ENCODE results near the gene ERMAP.

Gene ERMAP

DNA sequence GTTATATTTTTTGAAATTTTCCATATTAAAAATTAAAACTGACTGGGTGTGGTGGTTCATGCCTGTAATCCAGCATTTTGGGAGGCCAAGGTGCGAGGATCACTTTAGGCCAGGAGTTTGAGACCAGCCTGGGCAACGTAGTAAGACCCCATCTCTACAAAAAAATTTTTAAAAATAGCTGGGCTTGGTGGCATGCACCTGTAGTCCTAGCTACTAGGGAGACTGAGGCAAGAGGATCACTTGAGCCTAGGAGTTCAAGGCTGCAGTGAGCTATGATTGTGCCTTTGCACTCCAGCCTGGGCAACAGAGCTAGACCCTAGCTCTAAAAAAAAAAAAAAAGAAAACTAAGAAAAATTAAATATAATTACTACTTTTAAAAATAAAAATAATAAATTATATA, 4.8 kb downstream of the ERMAP start:
- TF ChIP-seq, protein P1, sequence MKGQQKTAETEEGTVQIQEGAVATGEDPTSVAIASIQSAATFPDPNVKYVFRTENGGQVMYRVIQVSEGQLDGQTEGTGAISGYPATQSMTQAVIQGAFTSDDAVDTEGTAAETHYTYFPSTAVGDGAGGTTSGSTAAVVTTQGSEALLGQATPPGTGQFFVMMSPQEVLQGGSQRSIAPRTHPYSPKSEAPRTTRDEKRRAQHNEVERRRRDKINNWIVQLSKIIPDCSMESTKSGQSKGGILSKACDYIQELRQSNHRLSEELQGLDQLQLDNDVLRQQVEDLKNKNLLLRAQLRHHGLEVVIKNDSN (IDR thresholded peaks at IDR 0.05) = no peak
- TF ChIP-seq EGR1 (IDR thresholded peaks at IDR 0.05) = no peak
- no peak for TF ChIP-seq CREB1 (IDR thresholded peaks at IDR 0.05; ENCODE audit: low read depth)
- TF ChIP-seq TEAD4 (IDR thresholded peaks at IDR 0.05) = no peak
- no peak for TF ChIP-seq NFIC (IDR thresholded peaks at IDR 0.05)
- no peak for TF ChIP-seq CEBPB (IDR thresholded peaks at IDR 0.05)
- TF ChIP-seq, protein P2, sequence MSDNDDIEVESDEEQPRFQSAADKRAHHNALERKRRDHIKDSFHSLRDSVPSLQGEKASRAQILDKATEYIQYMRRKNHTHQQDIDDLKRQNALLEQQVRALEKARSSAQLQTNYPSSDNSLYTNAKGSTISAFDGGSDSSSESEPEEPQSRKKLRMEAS (IDR thresholded peaks at IDR 0.05) = no peak
- TF ChIP-seq FOXM1 (IDR thresholded peaks at IDR 0.05; ENCODE audit: borderline replicate concordance, low read depth) = no peak
- no peak for TF ChIP-seq TAF1 (IDR thresholded peaks at IDR 0.05; ENCODE audit: low read depth)
- no peak for TF ChIP-seq ZBTB7A (IDR thresholded peaks at IDR 0.05; ENCODE audit: low read depth)
- no peak for TF ChIP-seq RAD21 (IDR thresholded peaks at IDR 0.05; ENCODE audit: low read depth)
- TF ChIP-seq, protein P3, sequence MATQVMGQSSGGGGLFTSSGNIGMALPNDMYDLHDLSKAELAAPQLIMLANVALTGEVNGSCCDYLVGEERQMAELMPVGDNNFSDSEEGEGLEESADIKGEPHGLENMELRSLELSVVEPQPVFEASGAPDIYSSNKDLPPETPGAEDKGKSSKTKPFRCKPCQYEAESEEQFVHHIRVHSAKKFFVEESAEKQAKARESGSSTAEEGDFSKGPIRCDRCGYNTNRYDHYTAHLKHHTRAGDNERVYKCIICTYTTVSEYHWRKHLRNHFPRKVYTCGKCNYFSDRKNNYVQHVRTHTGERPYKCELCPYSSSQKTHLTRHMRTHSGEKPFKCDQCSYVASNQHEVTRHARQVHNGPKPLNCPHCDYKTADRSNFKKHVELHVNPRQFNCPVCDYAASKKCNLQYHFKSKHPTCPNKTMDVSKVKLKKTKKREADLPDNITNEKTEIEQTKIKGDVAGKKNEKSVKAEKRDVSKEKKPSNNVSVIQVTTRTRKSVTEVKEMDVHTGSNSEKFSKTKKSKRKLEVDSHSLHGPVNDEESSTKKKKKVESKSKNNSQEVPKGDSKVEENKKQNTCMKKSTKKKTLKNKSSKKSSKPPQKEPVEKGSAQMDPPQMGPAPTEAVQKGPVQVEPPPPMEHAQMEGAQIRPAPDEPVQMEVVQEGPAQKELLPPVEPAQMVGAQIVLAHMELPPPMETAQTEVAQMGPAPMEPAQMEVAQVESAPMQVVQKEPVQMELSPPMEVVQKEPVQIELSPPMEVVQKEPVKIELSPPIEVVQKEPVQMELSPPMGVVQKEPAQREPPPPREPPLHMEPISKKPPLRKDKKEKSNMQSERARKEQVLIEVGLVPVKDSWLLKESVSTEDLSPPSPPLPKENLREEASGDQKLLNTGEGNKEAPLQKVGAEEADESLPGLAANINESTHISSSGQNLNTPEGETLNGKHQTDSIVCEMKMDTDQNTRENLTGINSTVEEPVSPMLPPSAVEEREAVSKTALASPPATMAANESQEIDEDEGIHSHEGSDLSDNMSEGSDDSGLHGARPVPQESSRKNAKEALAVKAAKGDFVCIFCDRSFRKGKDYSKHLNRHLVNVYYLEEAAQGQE (IDR thresholded peaks at IDR 0.05; ENCODE audit: low read depth) = no peak
- no peak for TF ChIP-seq YY1 (IDR thresholded peaks at IDR 0.05; ENCODE audit: low read depth)
- TF ChIP-seq EP300 (IDR thresholded peaks at IDR 0.05; ENCODE audit: borderline replicate concordance) = no peak

DNA sequence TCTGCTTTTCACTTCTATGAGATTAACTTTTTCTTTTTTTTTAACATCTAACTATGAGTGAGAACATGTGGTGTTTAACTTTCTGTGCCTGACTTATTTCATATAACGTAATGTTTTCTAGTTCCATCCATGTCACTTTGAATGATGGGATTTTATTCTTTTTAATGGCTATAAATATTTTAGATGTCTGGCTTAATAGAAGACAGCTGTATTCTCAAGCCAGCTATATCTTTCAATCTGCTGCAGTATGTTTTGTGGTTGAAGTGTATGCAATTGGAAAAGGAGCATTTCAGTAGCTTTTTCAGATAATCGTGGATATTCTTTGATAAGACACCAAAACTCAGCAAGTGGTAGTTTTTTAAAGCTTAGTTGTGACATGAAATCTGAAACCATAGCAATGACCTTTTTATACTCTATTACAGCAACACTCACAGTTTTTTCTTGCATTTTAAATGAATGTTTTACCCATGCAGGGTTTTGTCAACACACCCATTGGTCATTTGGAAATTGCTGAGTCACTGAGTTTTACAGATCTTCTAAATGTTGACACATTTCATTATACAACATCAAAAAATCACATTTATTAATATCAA, 6.0 kb downstream of the ERMAP start:
- TF ChIP-seq, protein P1 (IDR thresholded peaks at IDR 0.05) = no peak
- TF ChIP-seq TCF12 (IDR thresholded peaks at IDR 0.05; ENCODE audit: low read depth) (no peak), ZBTB7A (IDR thresholded peaks at IDR 0.05; ENCODE audit: low read depth) (no peak), FOXM1 (IDR thresholded peaks at IDR 0.05; ENCODE audit: borderline replicate concordance, low read depth) (no peak), CREB1 (IDR thresholded peaks at IDR 0.05; ENCODE audit: low read depth) (no peak), TAF1 (IDR thresholded peaks at IDR 0.05; ENCODE audit: low read depth) (no peak), TEAD4 (IDR thresholded peaks at IDR 0.05) (no peak), EGR1 (IDR thresholded peaks at IDR 0.05) (no peak), YY1 (IDR thresholded peaks at IDR 0.05; ENCODE audit: low read depth) (no peak), RAD21 (IDR thresholded peaks at IDR 0.05; ENCODE audit: low read depth) (no peak)
- TF ChIP-seq, protein P2 (IDR thresholded peaks at IDR 0.05) = no peak

DNA sequence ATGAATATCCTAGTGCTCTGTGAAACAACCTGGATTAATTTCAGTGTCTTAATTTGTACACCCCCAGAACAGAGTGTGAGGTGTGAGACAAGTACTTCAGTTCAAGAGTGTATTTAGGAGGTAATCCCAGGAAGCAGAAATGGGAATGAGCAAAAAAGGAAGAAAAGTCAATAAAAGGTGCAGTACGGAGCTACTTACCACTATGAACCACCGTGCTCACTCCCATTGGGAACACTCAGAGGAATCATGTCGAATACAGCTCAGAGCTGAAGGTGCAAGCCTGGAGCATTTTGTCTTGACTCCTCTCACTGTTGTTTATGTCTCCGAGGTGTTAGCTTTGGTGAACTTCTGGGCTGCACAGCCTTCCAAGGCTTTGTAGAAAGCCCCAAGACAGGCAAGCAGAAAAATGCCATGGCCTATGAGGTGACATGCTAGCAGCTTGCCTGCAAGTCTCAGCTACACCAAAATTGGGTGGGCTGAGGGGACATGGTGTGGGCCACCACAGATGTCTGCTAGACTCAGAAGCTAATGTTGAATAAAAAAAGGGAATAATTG, 7.6 kb downstream of the ERMAP start:
- TF ChIP-seq, protein P2 (IDR thresholded peaks at IDR 0.05) = no peak

DNA sequence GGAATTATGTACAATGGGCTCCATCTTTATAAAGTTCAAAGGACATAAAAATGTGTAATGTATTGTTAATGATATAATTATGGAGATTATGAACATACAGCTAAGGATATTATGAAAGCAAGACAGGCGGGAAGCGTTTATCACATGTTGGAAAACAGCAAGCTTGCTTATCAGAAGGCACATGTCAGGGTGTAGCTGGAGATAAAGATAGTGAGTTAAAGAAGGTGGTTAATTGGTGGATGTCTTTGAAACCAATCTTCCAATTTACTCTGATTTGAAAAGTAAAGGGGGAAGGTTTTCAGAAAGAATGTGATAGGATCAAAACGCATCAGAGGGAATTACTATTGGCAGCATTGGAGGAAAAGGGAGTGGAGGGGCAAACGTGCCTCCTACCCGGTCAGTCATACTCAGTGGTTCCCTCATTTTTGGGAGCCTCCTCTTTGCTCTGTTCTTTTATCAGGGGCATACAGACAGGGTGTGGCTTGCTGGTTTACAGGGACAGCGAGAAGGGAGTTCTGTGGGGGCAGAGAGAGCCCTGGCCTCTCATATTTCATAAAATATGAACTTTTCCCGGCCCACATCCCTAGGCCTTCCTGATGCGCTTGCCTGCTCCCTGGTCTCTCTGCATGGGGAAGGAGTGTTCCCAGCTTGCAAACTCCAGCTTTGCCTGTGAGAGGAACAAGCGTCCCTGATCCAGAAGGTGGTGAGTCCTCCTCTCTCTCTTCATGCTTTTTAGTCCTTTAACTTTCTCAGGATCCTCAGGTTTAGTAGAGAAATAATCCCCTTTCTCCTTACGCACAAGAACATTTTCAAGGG, 8.3 kb downstream of the ERMAP start:
- TF ChIP-seq EGR1 (IDR thresholded peaks at IDR 0.05) (no peak), TEAD4 (IDR thresholded peaks at IDR 0.05) (no peak), YY1 (IDR thresholded peaks at IDR 0.05; ENCODE audit: low read depth) (no peak), ZBTB7A (IDR thresholded peaks at IDR 0.05; ENCODE audit: low read depth) (no peak), EP300 (IDR thresholded peaks at IDR 0.05; ENCODE audit: borderline replicate concordance) (no peak), CREB1 (IDR thresholded peaks at IDR 0.05; ENCODE audit: low read depth) (no peak), TCF12 (IDR thresholded peaks at IDR 0.05; ENCODE audit: low read depth) (no peak)
- TF ChIP-seq, protein P3 (IDR thresholded peaks at IDR 0.05; ENCODE audit: low read depth) = no peak
- TF ChIP-seq, protein P2 (IDR thresholded peaks at IDR 0.05) = no peak

DNA sequence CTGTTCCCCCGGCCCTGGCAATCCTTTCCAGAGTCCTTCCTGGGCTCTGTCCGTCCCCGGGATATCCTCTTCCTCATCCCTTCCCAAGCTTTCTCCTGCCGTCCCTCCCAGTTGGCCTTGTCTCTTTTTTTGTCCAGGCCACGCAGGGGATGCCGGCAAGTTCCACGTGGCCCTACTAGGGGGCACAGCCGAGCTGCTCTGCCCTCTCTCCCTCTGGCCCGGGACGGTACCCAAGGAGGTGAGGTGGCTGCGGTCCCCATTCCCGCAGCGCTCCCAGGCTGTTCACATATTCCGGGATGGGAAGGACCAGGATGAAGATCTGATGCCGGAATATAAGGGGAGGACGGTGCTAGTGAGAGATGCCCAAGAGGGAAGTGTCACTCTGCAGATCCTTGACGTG, 13.7 kb downstream of the ERMAP start:
- TF ChIP-seq, protein P2 (IDR thresholded peaks at IDR 0.05) = no peak
- TF ChIP-seq TAF1 (IDR thresholded peaks at IDR 0.05; ENCODE audit: low read depth) (no peak), YY1 (IDR thresholded peaks at IDR 0.05; ENCODE audit: low read depth) (no peak), FOXM1 (IDR thresholded peaks at IDR 0.05; ENCODE audit: borderline replicate concordance, low read depth) (no peak)

Data from Ishikawa (cell line).